Osteoblast (primary cell): ENCODE data around the gene ADGRV1. TPM values are rescaled to one million over a fixed set of nuclear protein-coding genes. Genes with fewer than 3 reads are reported as not detected.
A peak's percentile ranks its signal among the peaks of the same experiment; 100 is the strongest.

ENCODE experiments used
- DNase-seq: peaks from one replicate; pipeline ENCODE4 v3.0.0; 2011; ENCODE audit warnings: low spot score, mixed read lengths; ENCODE audit not compliant: insufficient read length; ENCODE audit errors: missing footprints
- H2AFZ ChIP-seq: 2 replicates; pipeline ENCODE4 v1.6.0; 2011; ENCODE audit warnings: mild to moderate bottlenecking, low read length
- H3K27ac ChIP-seq: 2 replicates; pipeline ENCODE4 v1.5.1; 2011; ENCODE audit warnings: mild to moderate bottlenecking, low read depth, low read length, moderate library complexity
- H3K27me3 ChIP-seq: 2 replicates; pipeline ENCODE4 v1.6.0; 2012; ENCODE audit warnings: mild to moderate bottlenecking, control low read depth, inconsistent platforms, low read length, moderate library complexity; ENCODE audit not compliant: insufficient read depth
- H3K36me3 ChIP-seq: 2 replicates; pipeline ENCODE4 v1.5.1; 2011; ENCODE audit warnings: mild to moderate bottlenecking, low read length, control low read depth, moderate library complexity; ENCODE audit not compliant: insufficient read depth
- H3K4me1 ChIP-seq: 2 replicates; pipeline ENCODE4 v1.5.1; 2011; ENCODE audit warnings: mild to moderate bottlenecking, low read length, control low read depth, moderate library complexity; ENCODE audit not compliant: insufficient read depth
- H3K4me2 ChIP-seq: 2 replicates; pipeline ENCODE4 v1.6.0; 2011; ENCODE audit warnings: mild to moderate bottlenecking, low read length; ENCODE audit not compliant: insufficient read depth
- H3K4me3 ChIP-seq: fragments of 200-600 bp; sonication (generic); 3 replicates; pipeline ENCODE4 v1.5.1; 2012; ENCODE audit warnings: mild to moderate bottlenecking, low read length, inconsistent platforms; ENCODE audit not compliant: insufficient read depth
- H3K79me2 ChIP-seq: 2 replicates; pipeline ENCODE4 v1.6.0; 2012; ENCODE audit warnings: mild to moderate bottlenecking, low read length, control low read depth, inconsistent platforms; ENCODE audit not compliant: insufficient read depth
- H3K9me3 ChIP-seq: 2 replicates; pipeline ENCODE4 v1.5.1; 2011; ENCODE audit warnings: low read depth, low read length, control low read depth
- H4K20me1 ChIP-seq: 2 replicates; pipeline ENCODE4 v1.6.0; 2012; ENCODE audit warnings: mild to moderate bottlenecking, low read length, control low read depth; ENCODE audit not compliant: insufficient read depth
- total RNA-seq: library from RNA; depleted of rRNA; stranded (reverse); fragments of >200 nt; gene quantifications from 2 replicates; pipeline ENCODE4 v1.2.3, GENCODE V29; 2012
- TF ChIP-seq, protein P1 (sequence below): IDR thresholded peaks from 2 replicates; pipeline ENCODE4 v1.5.1; 2011; ENCODE audit warnings: mild to moderate bottlenecking, low read depth, low read length, moderate library complexity; ENCODE audit errors: extremely low read depth

Gene ADGRV1
- total RNA-seq, 1 donor = under 0.01 TPM

DNA sequence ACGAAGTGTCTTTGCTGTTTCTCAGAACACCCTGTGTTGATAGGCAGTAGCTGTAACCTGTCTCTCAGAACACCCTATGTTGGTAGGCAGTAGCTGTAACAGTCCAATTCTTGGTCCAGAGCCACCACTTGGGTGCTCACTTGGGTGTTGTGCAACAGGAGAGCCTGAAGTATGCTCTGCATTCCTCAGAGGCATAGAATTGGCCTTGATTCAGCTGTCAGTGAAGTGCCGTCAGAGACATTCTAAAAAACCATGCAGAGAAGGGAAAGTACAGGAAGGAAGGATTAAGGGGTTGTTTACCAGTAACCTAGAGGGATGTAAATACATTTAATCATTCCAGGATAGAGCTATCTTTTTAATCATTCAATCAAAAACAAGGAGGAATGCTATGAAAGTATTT lies 593.4 kb downstream of the ADGRV1 start:
- DNase-seq = peak; percentile 86
- H3K4me2 ChIP-seq = peak overlapping the region; percentile 41
- no peaks in the 10 kb centered on the region for H3K79me2 ChIP-seq
- TF ChIP-seq, protein P1, sequence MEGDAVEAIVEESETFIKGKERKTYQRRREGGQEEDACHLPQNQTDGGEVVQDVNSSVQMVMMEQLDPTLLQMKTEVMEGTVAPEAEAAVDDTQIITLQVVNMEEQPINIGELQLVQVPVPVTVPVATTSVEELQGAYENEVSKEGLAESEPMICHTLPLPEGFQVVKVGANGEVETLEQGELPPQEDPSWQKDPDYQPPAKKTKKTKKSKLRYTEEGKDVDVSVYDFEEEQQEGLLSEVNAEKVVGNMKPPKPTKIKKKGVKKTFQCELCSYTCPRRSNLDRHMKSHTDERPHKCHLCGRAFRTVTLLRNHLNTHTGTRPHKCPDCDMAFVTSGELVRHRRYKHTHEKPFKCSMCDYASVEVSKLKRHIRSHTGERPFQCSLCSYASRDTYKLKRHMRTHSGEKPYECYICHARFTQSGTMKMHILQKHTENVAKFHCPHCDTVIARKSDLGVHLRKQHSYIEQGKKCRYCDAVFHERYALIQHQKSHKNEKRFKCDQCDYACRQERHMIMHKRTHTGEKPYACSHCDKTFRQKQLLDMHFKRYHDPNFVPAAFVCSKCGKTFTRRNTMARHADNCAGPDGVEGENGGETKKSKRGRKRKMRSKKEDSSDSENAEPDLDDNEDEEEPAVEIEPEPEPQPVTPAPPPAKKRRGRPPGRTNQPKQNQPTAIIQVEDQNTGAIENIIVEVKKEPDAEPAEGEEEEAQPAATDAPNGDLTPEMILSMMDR = no peak
- H3K27ac ChIP-seq = no peak overlapping the region
- H3K27me3 ChIP-seq = no peaks in the 10 kb centered on the region
- H3K4me1 ChIP-seq = peaks cover 7% of the 10 kb centered on the region
- H4K20me1 ChIP-seq = no peaks in the 10 kb centered on the region
- no peaks in the 10 kb centered on the region for H3K9me3 ChIP-seq
- no peak overlapping the region for H2AFZ ChIP-seq
- no peaks in the 10 kb centered on the region for H3K36me3 ChIP-seq
- H3K4me3 ChIP-seq = no peak overlapping the region

DNA sequence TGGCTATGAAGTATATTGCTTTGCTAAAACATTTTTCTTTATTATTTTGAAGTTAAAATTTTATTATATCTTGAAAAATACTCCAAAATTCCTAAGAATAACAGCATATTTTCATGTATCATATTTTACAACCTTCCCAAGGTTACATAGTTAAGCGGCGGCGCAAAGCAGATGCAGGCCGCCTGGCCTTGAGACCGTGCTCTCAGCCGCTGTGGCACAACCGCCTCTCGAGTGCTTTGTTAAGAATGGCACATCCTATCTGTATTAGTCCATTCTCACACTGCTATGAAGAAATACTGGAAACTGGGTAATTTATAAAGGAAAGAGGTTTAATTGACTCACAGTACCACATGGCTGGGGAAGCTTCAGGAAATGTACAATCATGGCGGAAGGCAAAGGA lies 595.7 kb downstream of the ADGRV1 start:
- peaks cover 7% of the 10 kb centered on the region for H3K4me1 ChIP-seq
- no peak overlapping the region for H3K4me3 ChIP-seq

DNA sequence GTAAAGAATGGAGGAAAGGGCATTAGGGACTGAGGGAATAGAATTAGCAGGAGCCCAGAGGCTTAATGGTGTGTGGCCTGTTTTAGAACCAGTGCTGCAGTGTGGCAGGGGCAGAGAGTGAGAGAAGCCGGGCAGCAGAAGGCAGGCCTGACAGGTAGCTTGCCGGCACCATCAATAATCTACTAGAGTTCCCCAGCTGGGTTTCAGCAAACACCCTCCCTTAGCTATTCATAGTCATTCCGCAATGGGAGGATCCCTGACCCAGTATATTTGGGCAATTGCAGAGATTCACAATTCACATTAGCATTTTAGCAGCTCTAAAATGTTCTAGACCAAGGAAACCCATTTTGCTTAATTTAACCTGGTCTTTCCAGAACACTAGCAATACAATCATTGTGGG lies 596.7 kb downstream of the ADGRV1 start:
- Histone ChIP-seq H3K36me3 (no peaks in the 10 kb centered on the region), H3K4me3 (no peak overlapping the region), H3K79me2 (no peaks in the 10 kb centered on the region), H3K27me3 (no peaks in the 10 kb centered on the region), H4K20me1 (no peaks in the 10 kb centered on the region), H3K4me1 (peaks cover 7% of the 10 kb centered on the region), H3K9me3 (no peaks in the 10 kb centered on the region), H2AFZ (no peak overlapping the region), H3K27ac (no peak overlapping the region), H3K4me2 (no peak overlapping the region)
- TF ChIP-seq, protein P1 = no peak
- no peak for DNase-seq

More for the DNA sequence above, 595.7 kb downstream of the ADGRV1 start:
- no peak overlapping the region for H2AFZ ChIP-seq
- H3K27ac ChIP-seq = no peak overlapping the region
- no peak for DNase-seq
- H3K27me3 ChIP-seq = no peaks in the 10 kb centered on the region
- H3K9me3 ChIP-seq = no peaks in the 10 kb centered on the region
- TF ChIP-seq, protein P1 = no peak
- H3K79me2 ChIP-seq = no peaks in the 10 kb centered on the region
- H3K4me2 ChIP-seq = no peak overlapping the region
- no peaks in the 10 kb centered on the region for H3K36me3 ChIP-seq
- H4K20me1 ChIP-seq = no peaks in the 10 kb centered on the region

DNA sequence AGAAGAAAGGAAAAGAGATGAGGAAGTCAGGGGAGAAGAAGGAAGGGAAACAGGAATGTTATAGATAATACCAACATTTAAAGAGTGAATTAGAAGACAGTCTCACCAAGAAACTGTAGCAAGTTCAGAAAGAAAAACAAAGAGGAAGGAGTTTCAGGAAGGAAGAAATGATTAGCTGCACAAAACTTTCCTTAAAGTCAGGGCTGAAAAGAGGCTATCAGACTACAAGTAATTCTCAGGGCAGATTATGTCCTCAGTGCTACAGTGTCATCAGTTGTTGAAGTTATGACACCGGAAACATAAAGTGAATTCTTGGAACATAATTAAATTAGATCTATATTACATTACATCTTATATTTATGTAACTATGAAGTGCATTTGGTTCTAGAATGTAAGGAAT lies 597.6 kb downstream of the ADGRV1 start:
- Histone ChIP-seq H3K79me2 (no peaks in the 10 kb centered on the region), H3K9me3 (no peaks in the 10 kb centered on the region), H3K4me2 (no peak overlapping the region), H4K20me1 (no peaks in the 10 kb centered on the region), H3K4me3 (no peak overlapping the region), H2AFZ (peak overlapping the region; percentile 39), H3K27ac (no peak overlapping the region), H3K27me3 (no peaks in the 10 kb centered on the region), H3K36me3 (no peaks in the 10 kb centered on the region), H3K4me1 (peaks cover 7% of the 10 kb centered on the region)
- TF ChIP-seq, protein P1 = no peak
- DNase-seq = no peak
